OCI-LY1 (cell line): ENCODE measurements around the gene APPBP2.

Experiments
- EZH2 ChIP-seq: fragments of 200-600 bp; sonication (generic), shearing (Covaris generic); IDR thresholded peaks from 2 replicates; pipeline ENCODE4 v1.8.0; 2017; ENCODE audit warnings: borderline replicate concordance, mixed run types, mild to moderate bottlenecking, antibody characterized with exemption, low read length, moderate library complexity, mixed read lengths
- TF ChIP-seq, protein P1 (sequence below): fragments of 200-600 bp; sonication (generic), shearing (Covaris generic); IDR thresholded peaks from 2 replicates; pipeline ENCODE4 v1.5.1; 2017; ENCODE audit warnings: mild to moderate bottlenecking, antibody characterized with exemption, low read length, moderate library complexity, mixed read lengths

DNA sequence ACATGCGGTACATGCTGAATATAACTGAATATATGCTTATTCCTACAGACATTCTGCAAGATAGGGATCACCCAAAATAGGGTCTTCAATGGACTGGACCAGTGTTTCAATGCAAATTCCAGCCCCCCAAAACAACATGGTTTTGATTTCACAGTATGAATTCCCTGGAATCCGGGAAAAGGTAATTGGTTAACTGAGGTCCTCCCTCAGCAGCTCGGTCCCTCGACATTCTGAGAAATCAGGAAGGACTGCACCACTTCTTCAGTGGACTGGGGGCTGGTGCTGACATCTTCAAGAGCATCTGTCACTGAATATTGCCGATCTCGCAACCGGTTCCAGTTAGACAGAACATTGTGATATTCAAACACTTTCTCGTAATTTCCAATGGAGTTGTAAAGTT lies 78.7 kb downstream of the APPBP2 start:
- TF ChIP-seq, protein P1, sequence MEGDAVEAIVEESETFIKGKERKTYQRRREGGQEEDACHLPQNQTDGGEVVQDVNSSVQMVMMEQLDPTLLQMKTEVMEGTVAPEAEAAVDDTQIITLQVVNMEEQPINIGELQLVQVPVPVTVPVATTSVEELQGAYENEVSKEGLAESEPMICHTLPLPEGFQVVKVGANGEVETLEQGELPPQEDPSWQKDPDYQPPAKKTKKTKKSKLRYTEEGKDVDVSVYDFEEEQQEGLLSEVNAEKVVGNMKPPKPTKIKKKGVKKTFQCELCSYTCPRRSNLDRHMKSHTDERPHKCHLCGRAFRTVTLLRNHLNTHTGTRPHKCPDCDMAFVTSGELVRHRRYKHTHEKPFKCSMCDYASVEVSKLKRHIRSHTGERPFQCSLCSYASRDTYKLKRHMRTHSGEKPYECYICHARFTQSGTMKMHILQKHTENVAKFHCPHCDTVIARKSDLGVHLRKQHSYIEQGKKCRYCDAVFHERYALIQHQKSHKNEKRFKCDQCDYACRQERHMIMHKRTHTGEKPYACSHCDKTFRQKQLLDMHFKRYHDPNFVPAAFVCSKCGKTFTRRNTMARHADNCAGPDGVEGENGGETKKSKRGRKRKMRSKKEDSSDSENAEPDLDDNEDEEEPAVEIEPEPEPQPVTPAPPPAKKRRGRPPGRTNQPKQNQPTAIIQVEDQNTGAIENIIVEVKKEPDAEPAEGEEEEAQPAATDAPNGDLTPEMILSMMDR: no peak
- no peak for TF ChIP-seq EZH2
